ENCODE results near the gene GNG12.
"Not testable (repeated sequence)": the region's sequence is repeated elsewhere in the genome, so short reads cannot be mapped to it uniquely, and the experiment has no call there.

Gene GNG12

DNA sequence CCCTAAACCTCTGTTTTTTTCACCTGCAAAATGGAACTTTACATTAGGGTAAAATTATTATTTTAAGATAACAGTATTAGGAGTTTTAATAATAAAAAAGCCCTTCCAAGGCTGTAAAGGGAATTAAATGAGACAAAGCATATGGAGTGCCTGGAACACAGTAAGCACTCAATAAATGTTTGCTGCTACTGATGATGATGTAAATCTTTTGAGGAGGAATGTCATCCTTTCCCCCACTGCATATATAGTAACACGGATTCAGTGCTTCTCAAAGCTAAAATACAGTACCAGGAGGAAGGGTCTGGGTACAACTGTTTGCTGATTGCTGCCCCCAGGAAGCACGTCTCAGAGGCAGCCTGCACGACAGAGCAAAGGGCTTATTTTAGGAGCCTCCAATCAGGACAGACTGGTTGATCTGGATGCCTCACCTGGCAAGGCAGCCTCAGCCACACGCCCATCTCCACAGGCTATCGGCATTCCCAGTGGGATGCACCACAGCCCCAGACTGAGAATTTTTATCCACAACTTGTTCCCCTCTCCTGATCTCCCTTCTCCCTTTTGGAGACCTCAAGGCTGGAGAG lies 83.9 kb downstream of the GNG12 start:
- no peak for DNase-seq

- DNase-seq = no peak
These were observed 84.6 kb downstream of the GNG12 start for GRCh38 chr1:67748630-67749029.

DNA sequence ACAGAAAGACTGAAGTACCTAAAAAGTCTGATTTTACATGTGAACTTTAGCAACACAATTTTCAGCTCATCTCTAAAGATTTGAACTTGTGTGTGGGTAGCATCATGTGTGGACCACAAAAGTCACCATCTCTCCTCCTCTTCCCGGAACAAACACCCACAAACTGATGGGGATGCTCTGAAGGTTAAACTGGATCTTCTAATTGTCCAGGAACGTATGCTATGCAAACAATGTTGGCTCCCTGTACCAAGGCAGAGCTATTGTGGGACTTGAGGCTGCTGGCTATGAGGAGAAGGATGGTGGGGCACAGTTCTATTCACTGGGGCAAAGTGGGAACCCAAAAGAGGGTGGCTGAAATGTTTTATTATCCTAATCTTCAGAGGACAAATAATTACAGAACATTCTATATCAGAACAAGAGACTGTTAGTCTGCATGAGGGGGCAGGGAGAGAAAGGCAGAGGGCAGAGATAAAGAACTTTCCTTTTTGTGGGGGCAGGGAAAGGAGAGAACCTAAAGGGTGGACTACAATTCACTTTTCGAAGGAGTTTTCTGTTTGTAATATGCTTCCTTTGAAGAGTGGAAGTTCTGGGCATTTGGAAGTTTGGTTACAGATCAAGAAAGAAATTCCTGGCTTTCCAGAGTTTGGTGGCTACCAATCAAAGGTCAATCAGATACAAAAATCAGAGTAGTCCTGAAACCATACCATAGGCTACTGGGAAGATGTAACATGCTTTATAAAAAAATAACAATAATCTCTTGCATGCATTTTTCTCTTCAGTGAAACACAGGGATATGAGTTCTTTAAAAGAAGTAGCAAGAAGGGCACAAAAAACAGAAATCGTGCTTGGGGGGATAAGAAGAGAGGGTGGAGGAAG lies 85.4 kb downstream of the GNG12 start:
- no peak for DNase-seq

- no peak for DNase-seq
These were observed 87.2 kb downstream of the GNG12 start for GRCh38 chr1:67745875-67746698.

- DNase-seq = no peak
These were observed 90.1 kb downstream of the GNG12 start for GRCh38 chr1:67743072-67743725.

DNA sequence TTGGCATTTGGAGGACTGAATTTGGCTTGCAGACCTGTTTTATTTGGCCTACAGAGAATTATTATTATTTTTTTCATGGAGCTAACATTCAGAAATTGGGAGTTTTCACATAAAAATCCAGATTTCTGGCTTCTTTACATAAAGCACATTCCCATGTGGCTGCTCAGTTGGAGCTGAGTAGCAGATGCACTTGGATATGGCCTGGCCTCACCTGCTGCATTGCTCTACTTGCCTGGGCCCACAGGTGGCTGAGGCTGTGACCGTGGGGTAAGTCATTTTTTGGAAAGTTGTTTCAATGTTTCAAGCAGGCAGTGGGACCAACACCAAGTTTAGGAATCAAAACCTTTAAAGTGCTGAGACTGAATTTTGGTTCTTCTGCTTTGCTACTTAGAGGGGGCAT lies 91.5 kb downstream of the GNG12 start:
- DNase-seq = no peak

DNA sequence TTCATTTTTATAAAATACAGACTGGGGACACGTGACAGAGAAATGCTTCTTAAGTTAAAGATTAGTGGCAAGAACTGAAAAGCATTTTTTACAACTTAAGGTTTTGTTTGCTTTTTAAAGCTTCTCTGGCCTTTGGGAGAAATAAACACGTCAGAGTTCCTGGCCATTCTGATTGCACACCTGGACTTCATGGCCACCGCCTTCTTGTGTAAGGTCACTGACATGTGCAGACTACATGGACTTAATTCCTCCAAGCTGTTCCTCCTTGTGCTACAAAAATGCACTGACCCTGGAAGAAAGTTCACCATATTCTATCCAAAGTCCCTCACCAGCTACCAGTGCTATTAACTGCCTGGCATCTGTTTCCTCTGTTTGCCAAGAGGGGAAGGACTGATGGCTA lies 92.1 kb downstream of the GNG12 start:
- DNase-seq = no peak

GRCh38 chr1:67740543-67740942 lies 92.7 kb downstream of the GNG12 start:
- no peak for DNase-seq

- DNase-seq = no peak
These were observed 93.9 kb downstream of the GNG12 start for GRCh38 chr1:67739361-67739760.

DNA sequence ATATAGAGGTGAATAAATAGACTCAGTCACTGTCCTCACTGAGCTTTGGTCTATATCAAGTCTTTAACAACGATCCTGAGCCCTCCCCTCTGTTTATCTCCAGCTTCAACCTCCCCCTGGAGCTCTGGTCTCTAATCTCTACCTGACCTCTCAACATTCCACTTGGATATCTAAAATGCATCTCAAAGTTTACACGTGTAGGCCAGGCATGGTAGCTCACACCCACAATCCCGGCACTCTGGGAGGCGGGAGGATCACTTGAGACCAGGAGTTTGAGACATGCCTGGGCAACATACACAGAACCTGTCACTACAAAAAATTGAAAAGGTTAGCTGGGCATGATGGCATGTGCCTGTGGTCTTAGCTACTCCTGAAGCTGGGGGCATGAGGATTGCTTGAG lies 94.9 kb downstream of the GNG12 start:
- DNase-seq = no peak

DNA sequence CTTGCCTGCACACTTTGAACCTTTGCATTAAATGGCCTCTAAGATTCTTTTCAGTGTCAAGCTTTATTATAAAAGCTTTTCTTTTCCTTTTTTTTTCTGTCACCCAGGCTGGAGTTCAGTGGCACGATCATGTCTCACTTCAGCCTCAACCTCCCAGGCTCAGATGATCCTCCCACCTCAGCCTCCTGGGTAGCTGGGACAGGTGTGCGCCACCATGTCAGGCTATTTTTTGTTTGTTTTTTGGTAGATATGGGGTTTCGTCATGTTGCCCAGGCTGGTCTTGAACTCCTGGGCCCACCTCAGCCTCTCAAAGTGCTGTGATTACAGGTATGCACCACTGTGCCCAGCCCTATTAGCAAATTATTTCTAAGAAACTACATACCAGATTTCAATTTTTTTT lies 95.4 kb downstream of the GNG12 start:
- DNase-seq = no peak

DNA sequence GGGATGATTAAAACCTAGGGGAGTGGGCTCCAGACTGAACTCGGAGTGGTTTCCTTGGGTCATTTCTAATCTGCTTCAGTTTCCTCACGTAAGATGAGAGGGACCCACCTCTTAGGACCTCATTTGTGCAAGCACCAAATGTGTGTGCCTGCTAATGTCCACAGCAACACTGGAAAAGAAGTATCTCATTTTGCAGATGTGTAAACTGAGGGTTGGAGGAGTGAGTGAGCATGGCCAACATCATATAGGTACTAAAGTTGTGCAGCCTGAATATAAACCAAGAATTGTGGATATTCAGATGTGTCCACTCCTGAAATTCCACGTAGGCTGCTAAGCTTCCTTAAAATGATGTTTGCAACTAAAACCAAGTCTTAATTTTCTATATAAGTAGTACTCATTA lies 96.5 kb downstream of the GNG12 start:
- no peak for DNase-seq

GRCh38 chr1:67735806-67736627 lies 97.2 kb downstream of the GNG12 start:
- DNase-seq = peak; percentile 70

DNA sequence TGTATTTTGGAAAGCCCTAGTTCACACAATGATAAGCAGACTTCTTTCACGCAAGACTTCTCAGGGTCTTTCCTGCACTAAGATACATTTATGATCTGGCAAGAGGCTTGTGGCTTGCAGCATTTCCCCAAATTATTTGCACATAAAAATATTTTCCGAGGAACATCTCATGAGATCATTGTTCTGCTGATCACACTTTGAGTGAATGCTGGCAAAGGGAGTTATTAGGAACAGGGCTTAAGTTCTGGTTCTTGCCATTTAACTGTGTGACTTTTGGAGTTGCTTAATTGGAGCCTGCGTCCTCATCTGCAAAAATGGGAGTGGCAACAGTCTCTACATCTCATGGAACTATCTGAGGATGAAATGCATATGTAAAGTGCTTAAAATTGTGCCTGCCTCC lies 98.1 kb downstream of the GNG12 start:
- DNase-seq = no peak

DNA sequence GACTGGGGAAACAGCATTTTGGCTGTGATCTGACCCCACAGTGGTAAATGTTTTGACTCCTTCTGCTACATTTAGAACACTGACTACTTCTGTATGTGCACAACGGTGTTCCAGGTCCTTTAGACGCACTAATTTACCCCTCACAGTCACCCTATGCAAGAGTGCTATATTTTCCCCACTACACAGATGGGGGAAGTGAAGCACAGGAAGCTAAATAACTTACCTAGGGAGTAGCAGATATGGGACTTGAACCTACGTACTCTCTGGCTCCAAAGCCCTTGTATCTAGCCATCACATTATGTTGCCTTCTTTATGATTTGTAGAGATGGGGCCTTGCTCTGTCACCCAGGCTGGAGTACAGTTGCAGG lies 99.0 kb downstream of the GNG12 start:
- DNase-seq = no peak

- DNase-seq = no peak
These were observed 99.5 kb downstream of the GNG12 start for GRCh38 chr1:67733681-67734322.

GRCh38 chr1:67732750-67733151 lies 100.5 kb downstream of the GNG12 start:
- DNase-seq = no peak

GRCh38 chr1:67731322-67731721 lies 101.9 kb downstream of the GNG12 start:
- DNase-seq = no peak

GRCh38 chr1:67730312-67730711 lies 103.0 kb downstream of the GNG12 start:
- not testable (repeated sequence) for DNase-seq

GRCh38 chr1:67729872-67730271 lies 103.4 kb downstream of the GNG12 start:
- no peak for DNase-seq

DNA sequence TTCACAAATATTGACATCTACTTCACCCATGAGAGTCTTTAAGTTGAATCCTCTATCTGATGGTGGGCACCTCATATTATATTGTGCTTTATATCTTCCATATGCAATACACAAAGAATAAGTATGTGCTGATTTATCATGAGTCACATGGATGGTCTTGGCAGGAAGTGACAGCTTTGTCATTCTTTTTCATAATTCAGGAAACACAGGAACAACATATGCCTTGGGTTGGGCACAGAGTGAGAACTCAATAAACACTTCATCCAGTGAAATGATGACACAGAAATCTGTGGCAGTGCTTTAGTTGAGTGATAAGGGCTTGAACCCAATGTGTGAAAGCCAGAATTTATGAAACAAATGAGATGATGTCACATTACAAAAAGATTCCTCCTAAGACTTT lies 107.0 kb downstream of the GNG12 start:
- DNase-seq = no peak
